Ishikawa (cell line): Measurements from ENCODE around the gene AKNAD1.

Source experiments
- CEBPB ChIP-seq: IDR thresholded peaks from 2 replicates; pipeline ENCODE4 v1.6.1; 2012
- FOXM1 ChIP-seq: IDR thresholded peaks from 2 replicates; pipeline ENCODE4 v1.6.1; 2012; ENCODE audit warnings: low read depth, borderline replicate concordance

GRCh38 chr1:108799001-108799400 is 57.9 kb downstream of the AKNAD1 start:
- TF ChIP-seq FOXM1 (no peak), CEBPB (no peak)
